GM12878 (cell line): ENCODE results near the gene DUSP7. TPM values are rescaled to one million over a fixed set of nuclear protein-coding genes. Genes with fewer than 3 reads are reported as not detected.

Source experiments
- ATAC-seq: fragments of 200-7000 bp; cut with Tn5 transposase; 3 replicates; pipeline ENCODE4 v1.9.1; 2020; ENCODE audit warnings: mild to moderate bottlenecking, moderate library complexity
- BruUV-seq: library from RNA; stranded (reverse); fragments of 400-500 nt; replicated peaks from 2 replicates; lab custom pipeline; 2021; lab: Mats Ljungman, UMichigan
- CTCF ChIA-PET: fragments of 300-600 bp; sonication (Branson Sonifier 250); formaldehyde crosslinking; extraction: SDS; loops from one replicate; lab custom pipeline; 2021; ENCODE audit warnings: inconsistent platforms; lab: Yijun Ruan, JAX
- POLR2A ChIA-PET: fragments of 350-600 bp; formaldehyde crosslinking; extraction: SDS; loops from one replicate; lab custom pipeline; 2021; ENCODE audit warnings: inconsistent platforms; lab: Charles Lee
- RAD21 ChIA-PET: fragments of 300-600 bp; sonication (Branson Sonifier 250); formaldehyde crosslinking; loops from one replicate; lab custom pipeline; 2023; ENCODE audit warnings: antibody characterized with exemption; ENCODE audit not compliant: unreplicated experiment; lab: Charles Lee
- SMC1A ChIA-PET: fragments of 300-600 bp; sonication (Branson Sonifier 250); formaldehyde crosslinking; loops from one replicate; lab custom pipeline; 2023; ENCODE audit not compliant: unreplicated experiment, uncharacterized antibody; lab: Charles Lee
- DNase-seq: peaks from one replicate; pipeline ENCODE4 v3.0.0-alpha.2; 2011; ENCODE audit warnings: low read depth, low spot score
- FAIRE-seq: peaks from 3 replicates; lab custom pipeline; 2011; peaks lifted over from hg19 to GRCh38; lab: Jason Lieb, UNC
- H2AFZ ChIP-seq: 2 replicates; pipeline ENCODE4 v1.6.0; 2011; ENCODE audit warnings: low read depth, low read length, control low read depth; ENCODE audit not compliant: control insufficient read depth
- H3K27ac ChIP-seq: 2 replicates; pipeline ENCODE4 v1.5.1; 2011; ENCODE audit warnings: control low read depth; ENCODE audit not compliant: control insufficient read depth, insufficient read depth
- H3K27me3 ChIP-seq, 2 experiments: replicated peaks in 1 of 2; 2 replicates each; pipeline versions ENCODE4 v1.6.0 to v1.6.1; 2011; ENCODE audit warnings: low read length in 1 of 2; ENCODE audit not compliant: control insufficient read depth in 2 of 2, insufficient read depth in 2 of 2
- H3K36me3 ChIP-seq, 2 experiments: 2 replicates each; pipeline ENCODE4 v1.5.1; 2011; ENCODE audit warnings: low read length in 1 of 2; ENCODE audit not compliant: control insufficient read depth in 2 of 2, insufficient read depth in 2 of 2
- H3K4me1 ChIP-seq: 2 replicates; pipeline ENCODE4 v1.6.1; 2011; ENCODE audit warnings: mild to moderate bottlenecking, low read length, moderate library complexity, mixed read lengths; ENCODE audit not compliant: control insufficient read depth, insufficient read depth
- H3K4me2 ChIP-seq: 2 replicates; pipeline ENCODE4 v1.6.0; 2011; ENCODE audit warnings: control low read depth; ENCODE audit not compliant: control insufficient read depth, insufficient read depth
- H3K4me3 ChIP-seq: fragments of 200-600 bp; sonication (generic); 2 replicates; pipeline ENCODE4 v1.5.1; 2016
- H3K79me2 ChIP-seq: 2 replicates; pipeline ENCODE4 v1.6.0; 2011; ENCODE audit warnings: low read length; ENCODE audit not compliant: control insufficient read depth, insufficient read depth
- H3K9ac ChIP-seq: 2 replicates; pipeline ENCODE4 v1.8.0; 2011; ENCODE audit warnings: low read length, control low read depth, mixed read lengths; ENCODE audit not compliant: control insufficient read depth, insufficient read depth
- H3K9me3 ChIP-seq: replicated peaks from 3 replicates; pipeline ENCODE4 v1.5.1; 2011; ENCODE audit warnings: mild to moderate bottlenecking, low read length; ENCODE audit not compliant: control insufficient read depth, insufficient read depth
- H4K20me1 ChIP-seq: 2 replicates; pipeline ENCODE4 v1.6.0; 2011; ENCODE audit not compliant: control insufficient read depth, insufficient read depth
- ATF7 ChIP-seq: fragments of 450-650 bp; IDR thresholded peaks from 2 replicates; pipeline ENCODE4 v1.6.1; 2016; ENCODE audit warnings: low read depth, mild to moderate bottlenecking
- IRF3 ChIP-seq: fragments of 450-650 bp; IDR thresholded peaks from 2 replicates; pipeline ENCODE4 v1.6.1; 2014; ENCODE audit warnings: mild to moderate bottlenecking
- RFX5 ChIP-seq: IDR thresholded peaks from 2 replicates; pipeline ENCODE4 v1.6.1; 2011; ENCODE audit warnings: low read depth, low read length, improper control_type of control experiment
- SMC3 ChIP-seq: IDR thresholded peaks from 2 replicates; pipeline ENCODE4 v1.6.1; 2011; ENCODE audit warnings: low read length, improper control_type of control experiment, borderline replicate concordance
- STAT3 ChIP-seq: IDR thresholded peaks from 2 replicates; pipeline ENCODE4 v1.6.1; 2011; ENCODE audit warnings: low read depth, low read length, improper control_type of control experiment
- WGBS: methylation state at CpG from one replicate; pipeline ENCODE4 v1.1.6; 2016; ENCODE audit warnings: low lambda C conversion rate; ENCODE audit not compliant: insufficient replicate concordance, insufficient coverage; ENCODE audit errors: missing lambda C conversion rate; 5-methylcytosine and 5-hydroxymethylcytosine counted together
- in situ Hi-C: fragments of 300-500 bp; cut with MboI; formaldehyde crosslinking; loops from 9 replicates; pipeline ENCODE4 v1.14.3; 2018; ENCODE audit warnings: mixed read lengths
- intact Hi-C: fragments of 100-400 bp; cut with micrococcal nuclease; formaldehyde crosslinking; loops from one replicate; pipeline ENCODE4 v1.14.2; 2022; ENCODE audit not compliant: unreplicated experiment
- polyA plus RNA-seq, 11 experiments: library from polyadenylated mRNA; depleted of rRNA in 4 of 11; unstranded in 6 of 11; stranded (reverse) in 5 of 11; fragments of >200 nt; fragmentation: Nextera tagmentation in 4 of 11; fragmentation: Illumina TruSeq in 1 of 11; extraction: Ambion mirVana in 4 of 11; extraction: Trizol in 1 of 11; gene quantifications; 1 replicate in 1 of 11; 2 replicates in 10 of 11; pipeline versions ENCODE4 v1.2.1 to v1.2.3, GENCODE V29; 2011 to 2016; ENCODE audit warnings: inconsistent platforms in 2 of 11, missing spikeins in 2 of 11, low read depth in 1 of 11
- total RNA-seq, 4 experiments: library from RNA; depleted of rRNA in 3 of 4; stranded (reverse); fragments of >200 nt in 3 of 4; fragmentation: Illumina TruSeq in 1 of 4; extraction: Trizol in 1 of 4; gene quantifications; 2 replicates each; pipeline versions ENCODE4 v1.2.1 to v1.2.3, GENCODE V29; 2013 to 2021

The DUSP7 gene
- total and polyA plus RNA-seq, 10 of the 15 experiments (the other 5 are each of a cell fraction or from before 2014, with no cell fraction given), result 0.73 to 17.0 (median 7.9) TPM

DNA sequence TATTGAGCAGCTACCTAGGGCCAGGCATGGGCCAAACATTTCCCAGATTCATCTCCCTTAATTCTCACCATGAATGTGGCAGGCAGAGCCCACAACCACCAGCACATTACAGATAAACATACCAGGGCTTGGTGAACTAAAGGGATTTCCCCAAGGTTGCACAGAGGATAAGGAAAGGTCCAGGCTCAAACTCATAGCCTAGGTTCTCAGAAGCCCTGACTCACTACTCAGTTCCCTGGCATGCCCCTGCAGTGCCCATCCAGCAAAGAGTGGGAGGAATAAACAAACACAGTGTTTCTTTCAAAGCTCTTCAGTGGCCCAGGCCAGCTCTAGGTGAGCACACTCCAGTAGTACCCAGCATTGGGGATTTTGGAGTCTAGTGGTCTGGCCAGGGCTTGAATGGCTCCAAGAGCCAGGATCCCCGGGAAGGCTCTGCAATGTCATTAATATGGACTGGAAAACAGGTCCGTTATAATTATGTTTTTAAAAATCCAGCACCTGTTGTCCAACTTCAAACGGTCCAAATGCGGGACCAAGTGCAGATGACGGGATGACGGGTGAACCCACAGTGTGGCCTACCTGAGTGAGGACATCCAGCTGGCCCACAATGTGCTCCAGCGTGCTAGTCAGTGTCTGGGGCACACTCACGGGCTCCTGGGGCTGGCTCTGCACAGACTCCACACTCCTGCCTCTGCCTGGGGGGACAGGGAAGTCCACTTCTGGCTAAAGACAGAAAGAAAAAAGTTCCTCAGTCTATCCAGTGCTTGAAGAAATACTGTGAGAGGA is 39.8 kb upstream of the DUSP7 start:
- RAD21 ChIA-PET, result no interaction called here
- Histone ChIP-seq H3K27ac (no peak overlapping the region), H3K9ac (no peak overlapping the region), H4K20me1 (no peaks in the 10 kb centered on the region), H3K4me3 (no peak overlapping the region), H3K4me2 (no peak overlapping the region), H3K79me2 (no peaks in the 10 kb centered on the region), H3K9me3 (no peaks in the 10 kb centered on the region), H3K4me1 (no peaks in the 10 kb centered on the region), H3K36me3 (peaks cover 0 to 17% of the 10 kb centered on the region in 2 experiments; a peak in 3 of 4 replicates), H2AFZ (no peak overlapping the region), H3K27me3 (no peaks in the 10 kb centered on the region)
- SMC1A ChIA-PET, result no interaction called here
- FAIRE-seq, result no peak
- no peak for DNase-seq
- no TSS peak for BruUV-seq
- in situ Hi-C loops, result no loop called here
- ATAC-seq, result no peak
- intact Hi-C loops, result no loop called here
- no peak for TF ChIP-seq RFX5
- TF ChIP-seq IRF3, result no peak
- no peak for TF ChIP-seq SMC3
- no peak for TF ChIP-seq ATF7
- no peak for TF ChIP-seq STAT3
- POLR2A ChIA-PET, result no interaction called here
- WGBS, result 91% methylated on average over 8 of the region's 8 CpGs
- CTCF ChIA-PET, result interaction anchor here (0.9 to 2.0 kb wide), 3 partner anchors 9 to 27 kb away, joined by 3 to 6 read pairs (median 5); no protein-coding TSS in a partner anchor
